B cell (primary cell): ENCODE results near the gene NLGN4Y. TPM values are rescaled to one million over a fixed set of nuclear protein-coding genes. Genes with fewer than 3 reads are reported as not detected.

Experiments used
- ATAC-seq: fragments of 200-7000 bp; cut with Tn5 transposase; one replicate; pipeline ENCODE4 v1.10.0; 2021; ENCODE audit warnings: low read depth, mild to moderate bottlenecking, moderate number of reproducible peaks, moderate library complexity
- CTCF ChIA-PET: fragments of 350-600 bp; sonication (Branson Sonifier 250); formaldehyde crosslinking; loops from one replicate; lab custom pipeline; 2021; ENCODE audit warnings: antibody characterized with exemption, inconsistent platforms; lab: Charles Lee
- POLR2A ChIA-PET: fragments of 350-600 bp; sonication (Branson Sonifier 250); formaldehyde crosslinking; loops from one replicate; lab custom pipeline; 2021; ENCODE audit warnings: antibody characterized with exemption; lab: Charles Lee
- DNase-seq: peaks from one replicate; pipeline ENCODE4 v3.0.0; 2013
- H2AFZ ChIP-seq: 2 replicates; pipeline ENCODE4 v1.6.1; 2012; ENCODE audit warnings: mild to moderate bottlenecking, low read depth, low read length; ENCODE audit not compliant: insufficient read depth, poor library complexity, severe bottlenecking
- H3K27ac ChIP-seq, 2 donors: 1 replicate in 1 of 2; 2 replicates in 1 of 2; pipeline ENCODE4 v1.5.1; 2012 to 2013; ENCODE audit warnings: low read length in 2 of 2, mild to moderate bottlenecking in 2 of 2, moderate library complexity in 1 of 2
- H3K27me3 ChIP-seq, 4 experiments: fragments of 200-600 bp in 1 of 4; sonication (generic) in 1 of 4; replicated peaks in 1 of 4; 1 replicate in 2 of 4; 2 replicates in 2 of 4; pipeline versions ENCODE4 v1.6.1 to v1.7.0; 2013 to 2016; ENCODE audit warnings: low read length in 3 of 4, mild to moderate bottlenecking in 2 of 4, mixed read lengths in 1 of 4, moderate library complexity in 1 of 4; ENCODE audit not compliant: insufficient read depth in 4 of 4, control insufficient read depth in 3 of 4; ENCODE audit errors: control extremely low read depth in 1 of 4
- H3K36me3 ChIP-seq, 2 experiments: replicated peaks in 1 of 2; 1 replicate in 1 of 2; 2 replicates in 1 of 2; pipeline versions ENCODE4 v1.6.1 to v1.7.1; 2013; ENCODE audit warnings: low read length in 1 of 2; ENCODE audit not compliant: insufficient read depth in 2 of 2, control insufficient read depth in 1 of 2; ENCODE audit errors: control extremely low read depth in 1 of 2, extremely low read depth in 1 of 2
- H3K4me1 ChIP-seq, 2 donors: fragments of 200-600 bp in 1 of 2; sonication (generic) in 1 of 2; 1 replicate in 1 of 2; 2 replicates in 1 of 2; pipeline versions ENCODE4 v1.5.1 to v1.6.1; 2013 to 2017; ENCODE audit warnings: low read length in 2 of 2; ENCODE audit not compliant: control insufficient read depth in 2 of 2, insufficient read depth in 2 of 2
- H3K4me2 ChIP-seq: replicated peaks from 2 replicates; pipeline ENCODE3; 2012; ENCODE audit warnings: mild to moderate bottlenecking, low read depth, low read length; ENCODE audit not compliant: poor library complexity, severe bottlenecking
- H3K4me3 ChIP-seq, 5 experiments: fragments of 200-600 bp in 1 of 5; sonication (generic) in 1 of 5; 1 replicate in 3 of 5; 2 replicates in 2 of 5; pipeline versions ENCODE4 v1.5.1 to v1.7.0; 2011 to 2016; ENCODE audit warnings: low read length in 4 of 5, mild to moderate bottlenecking in 4 of 5, low read depth in 2 of 5, control low read depth in 1 of 5, moderate library complexity in 1 of 5; ENCODE audit not compliant: insufficient read depth in 1 of 5; ENCODE audit errors: control extremely low read depth in 1 of 5, extremely low read depth in 1 of 5
- H3K79me2 ChIP-seq: fragments of 200-600 bp; sonication (generic); one replicate; pipeline ENCODE4 v1.6.0; 2016; ENCODE audit warnings: low read length; ENCODE audit not compliant: control insufficient read depth, insufficient read depth
- H3K9ac ChIP-seq: fragments of 200-600 bp; sonication (generic); 2 replicates; pipeline ENCODE4 v1.6.1; 2017; ENCODE audit warnings: mild to moderate bottlenecking, low read length, moderate library complexity
- H3K9me3 ChIP-seq, 3 donors: one replicate each; pipeline versions ENCODE4 v1.6.1 to v1.7.1; 2013; ENCODE audit warnings: low read length in 2 of 3; ENCODE audit not compliant: control insufficient read depth in 2 of 3, insufficient read depth in 1 of 3; ENCODE audit errors: control extremely low read depth in 1 of 3
- H4K20me1 ChIP-seq: 2 replicates; pipeline ENCODE4 v1.6.0; 2012; ENCODE audit warnings: mild to moderate bottlenecking, low read length; ENCODE audit not compliant: insufficient read depth, control insufficient read depth, poor library complexity, severe bottlenecking
- H3K27ac Mint-ChIP-seq: one replicate; pipeline ENCODE4 v1.8.0; 2021; ENCODE audit warnings: mixed read lengths
- H3K27me3 Mint-ChIP-seq: one replicate; pipeline ENCODE4 v1.8.0; 2021; ENCODE audit warnings: mixed read lengths
- H3K4me1 Mint-ChIP-seq: one replicate; pipeline ENCODE4 v1.8.0; 2021; ENCODE audit warnings: mixed read lengths
- H3K4me3 Mint-ChIP-seq: one replicate; pipeline ENCODE4 v1.8.0; 2021; ENCODE audit warnings: mixed read lengths
- H3K9me3 Mint-ChIP-seq: one replicate; pipeline ENCODE4 v1.8.0; 2022; ENCODE audit warnings: mixed read lengths; ENCODE audit not compliant: insufficient read depth
- EZH2 ChIP-seq: IDR thresholded peaks from 2 replicates; pipeline ENCODE4 v1.6.1; 2012; ENCODE audit warnings: borderline replicate concordance, low read depth, mild to moderate bottlenecking, moderate library complexity, low read length; ENCODE audit not compliant: insufficient read depth, poor library complexity, severe bottlenecking
- WGBS: methylation state at CpG from one replicate; pipeline ENCODE4 v1.1.5; 2013; ENCODE audit warnings: missing lambda C conversion rate; ENCODE audit not compliant: insufficient coverage; 5-methylcytosine and 5-hydroxymethylcytosine counted together
- intact Hi-C: fragments of 100-400 bp; cut with micrococcal nuclease; formaldehyde crosslinking; loops from one replicate; pipeline ENCODE4 v1.10.0; 2022
- polyA plus RNA-seq: library from polyadenylated mRNA; depleted of rRNA; stranded (reverse); fragments of >200 nt; gene quantifications from 2 replicates; pipeline ENCODE4 v1.2.3, GENCODE V29; 2012
- total RNA-seq, 2 donors: library from RNA; stranded (reverse); fragments of 120-200 nt in 1 of 2; gene quantifications; 1 replicate in 1 of 2; 2 replicates in 1 of 2; pipeline versions ENCODE4 v1.2.3 to v1.2.4, GENCODE V29; 2013 to 2022
- TF ChIP-seq, protein P1 (sequence below): fragments of 200-600 bp; IDR thresholded peaks from one replicate; pipeline ENCODE4 v1.8.0; 2022; ENCODE audit warnings: antibody characterized with exemption, mild to moderate bottlenecking

The NLGN4Y gene
- total and polyA plus RNA-seq, 2 donors (not counting 1 experiment from before 2014, with no cell fraction given), result 1.9 TPM; not detected in 1

DNA sequence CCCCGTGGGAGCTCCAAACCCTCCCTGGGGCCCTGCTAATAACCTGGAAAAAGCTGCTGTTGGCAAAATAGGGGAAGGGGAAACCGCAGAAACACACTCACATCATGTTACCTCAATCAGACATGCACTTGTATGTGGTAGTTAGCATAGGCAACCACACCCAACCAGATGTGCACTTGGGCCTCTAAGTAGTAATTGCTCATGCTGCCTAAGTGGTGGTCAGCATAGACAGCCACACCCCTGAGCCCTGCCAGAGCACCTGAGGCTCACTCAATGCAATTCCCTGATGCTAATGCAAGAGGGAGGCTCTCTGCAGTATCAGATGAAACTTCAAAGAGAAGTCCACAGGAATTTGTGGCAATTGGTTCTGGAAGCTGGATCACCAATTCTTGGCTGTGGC, 301.4 kb downstream of the NLGN4Y start:
- Histone ChIP-seq H3K4me3 (no peak overlapping the region), H4K20me1 (no peaks in the 10 kb centered on the region), H3K4me2 (no peak overlapping the region), H3K27me3 (no peaks in the 10 kb centered on the region), H2AFZ (no peak overlapping the region), H3K9ac (no peak overlapping the region), H3K27ac (no peak overlapping the region), H3K9me3 (no peaks in the 10 kb centered on the region), H3K36me3 (no peaks in the 10 kb centered on the region), H3K79me2 (no peaks in the 10 kb centered on the region), H3K4me1 (no peaks in the 10 kb centered on the region)
- ATAC-seq, result no peak
- no peak for TF ChIP-seq EZH2
- TF ChIP-seq, protein P1, sequence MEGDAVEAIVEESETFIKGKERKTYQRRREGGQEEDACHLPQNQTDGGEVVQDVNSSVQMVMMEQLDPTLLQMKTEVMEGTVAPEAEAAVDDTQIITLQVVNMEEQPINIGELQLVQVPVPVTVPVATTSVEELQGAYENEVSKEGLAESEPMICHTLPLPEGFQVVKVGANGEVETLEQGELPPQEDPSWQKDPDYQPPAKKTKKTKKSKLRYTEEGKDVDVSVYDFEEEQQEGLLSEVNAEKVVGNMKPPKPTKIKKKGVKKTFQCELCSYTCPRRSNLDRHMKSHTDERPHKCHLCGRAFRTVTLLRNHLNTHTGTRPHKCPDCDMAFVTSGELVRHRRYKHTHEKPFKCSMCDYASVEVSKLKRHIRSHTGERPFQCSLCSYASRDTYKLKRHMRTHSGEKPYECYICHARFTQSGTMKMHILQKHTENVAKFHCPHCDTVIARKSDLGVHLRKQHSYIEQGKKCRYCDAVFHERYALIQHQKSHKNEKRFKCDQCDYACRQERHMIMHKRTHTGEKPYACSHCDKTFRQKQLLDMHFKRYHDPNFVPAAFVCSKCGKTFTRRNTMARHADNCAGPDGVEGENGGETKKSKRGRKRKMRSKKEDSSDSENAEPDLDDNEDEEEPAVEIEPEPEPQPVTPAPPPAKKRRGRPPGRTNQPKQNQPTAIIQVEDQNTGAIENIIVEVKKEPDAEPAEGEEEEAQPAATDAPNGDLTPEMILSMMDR, result no peak
- WGBS, result no CpG with 5 or more reads among the region's 2 CpGs
- no peak for DNase-seq
- ChIA-PET CTCF (no interaction called here), POLR2A (no interaction called here)
- Mint-ChIP-seq H3K27ac (no peak overlapping the region), H3K4me3 (no peak overlapping the region), H3K27me3 (no peaks in the 10 kb centered on the region), H3K9me3 (no peaks in the 10 kb centered on the region), H3K4me1 (no peaks in the 10 kb centered on the region)
- intact Hi-C loops, result no loop called here

- ChIA-PET CTCF (no interaction called here), POLR2A (no interaction called here)
- no peak for TF ChIP-seq EZH2
- TF ChIP-seq, protein P1, result no peak
- Histone ChIP-seq H3K9me3 (no peaks in the 10 kb centered on the region), H3K4me2 (no peak overlapping the region), H3K27ac (no peak overlapping the region), H2AFZ (no peak overlapping the region), H3K4me3 (no peak overlapping the region), H4K20me1 (no peaks in the 10 kb centered on the region), H3K4me1 (no peaks in the 10 kb centered on the region), H3K36me3 (no peaks in the 10 kb centered on the region), H3K9ac (no peak overlapping the region), H3K79me2 (no peaks in the 10 kb centered on the region), H3K27me3 (no peaks in the 10 kb centered on the region)
- no peaks in the 10 kb centered on the region for H3K4me1 Mint-ChIP-seq
- no peak overlapping the region for H3K4me3 Mint-ChIP-seq
- H3K27ac Mint-ChIP-seq, result no peak overlapping the region
- intact Hi-C loops, result no loop called here
- no peak for ATAC-seq
- DNase-seq, result no peak
- H3K9me3 Mint-ChIP-seq, result no peaks in the 10 kb centered on the region
- H3K27me3 Mint-ChIP-seq, result no peaks in the 10 kb centered on the region
- no CpG with 5 or more reads among the region's 5 CpGs for WGBS
Observed at GRCh38 chrY:14828531-14828930, 304.2 kb downstream of the NLGN4Y start.
